OCI-LY1 (cell line): ENCODE measurements around the gene FAM117A.

Experiments used
- EZH2 ChIP-seq: fragments of 200-600 bp; sonication (generic), shearing (Covaris generic); IDR thresholded peaks from 2 replicates; pipeline ENCODE4 v1.8.0; 2017; ENCODE audit warnings: borderline replicate concordance, mixed run types, mild to moderate bottlenecking, antibody characterized with exemption, low read length, moderate library complexity, mixed read lengths
- TF ChIP-seq, protein P1 (sequence below): fragments of 200-600 bp; sonication (generic), shearing (Covaris generic); IDR thresholded peaks from 2 replicates; pipeline ENCODE4 v1.5.1; 2017; ENCODE audit warnings: mild to moderate bottlenecking, antibody characterized with exemption, low read length, moderate library complexity, mixed read lengths

DNA sequence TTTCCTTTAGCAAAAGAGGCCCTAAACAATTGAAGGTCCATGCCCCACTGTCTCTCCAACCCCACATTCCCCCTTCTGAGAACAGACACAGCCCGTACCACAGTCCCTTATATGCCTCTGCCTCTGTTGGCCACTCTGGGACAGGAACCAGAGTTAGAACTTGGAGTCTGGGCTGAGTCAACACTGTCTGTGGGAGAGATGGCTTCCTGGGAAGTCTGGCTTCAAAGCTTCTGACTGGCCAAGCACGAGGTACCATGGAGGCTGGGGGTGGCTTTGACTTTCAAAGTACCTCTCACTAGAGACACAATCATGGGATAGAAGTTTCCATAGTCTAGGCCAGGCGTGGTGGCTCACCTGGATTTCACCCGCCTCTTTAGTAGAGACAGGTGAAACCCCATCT, 71.2 kb downstream of the FAM117A start:
- TF ChIP-seq, protein P1, sequence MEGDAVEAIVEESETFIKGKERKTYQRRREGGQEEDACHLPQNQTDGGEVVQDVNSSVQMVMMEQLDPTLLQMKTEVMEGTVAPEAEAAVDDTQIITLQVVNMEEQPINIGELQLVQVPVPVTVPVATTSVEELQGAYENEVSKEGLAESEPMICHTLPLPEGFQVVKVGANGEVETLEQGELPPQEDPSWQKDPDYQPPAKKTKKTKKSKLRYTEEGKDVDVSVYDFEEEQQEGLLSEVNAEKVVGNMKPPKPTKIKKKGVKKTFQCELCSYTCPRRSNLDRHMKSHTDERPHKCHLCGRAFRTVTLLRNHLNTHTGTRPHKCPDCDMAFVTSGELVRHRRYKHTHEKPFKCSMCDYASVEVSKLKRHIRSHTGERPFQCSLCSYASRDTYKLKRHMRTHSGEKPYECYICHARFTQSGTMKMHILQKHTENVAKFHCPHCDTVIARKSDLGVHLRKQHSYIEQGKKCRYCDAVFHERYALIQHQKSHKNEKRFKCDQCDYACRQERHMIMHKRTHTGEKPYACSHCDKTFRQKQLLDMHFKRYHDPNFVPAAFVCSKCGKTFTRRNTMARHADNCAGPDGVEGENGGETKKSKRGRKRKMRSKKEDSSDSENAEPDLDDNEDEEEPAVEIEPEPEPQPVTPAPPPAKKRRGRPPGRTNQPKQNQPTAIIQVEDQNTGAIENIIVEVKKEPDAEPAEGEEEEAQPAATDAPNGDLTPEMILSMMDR = no peak
- TF ChIP-seq EZH2 = no peak
